HL-60 (cell line): ENCODE measurements around the gene KLHL12.

Experiments used
- CTCF ChIP-seq: IDR thresholded peaks from one replicate; pipeline ENCODE4 v1.5.1; 2011; ENCODE audit warnings: low read length, control low read depth, inconsistent platforms; ENCODE audit not compliant: insufficient read depth
- GABPA ChIP-seq: IDR thresholded peaks from 2 replicates; pipeline ENCODE4 v1.6.1; 2012; ENCODE audit warnings: low read depth
- POLR2AphosphoS5 ChIP-seq: IDR thresholded peaks from 2 replicates; pipeline ENCODE4 v1.6.1; 2012; ENCODE audit warnings: low read depth
- REST ChIP-seq: IDR thresholded peaks from 2 replicates; pipeline ENCODE4 v1.6.1; 2012; ENCODE audit warnings: low read depth; ENCODE audit not compliant: insufficient replicate concordance

GRCh38 chr1:202915146-202915545 lies 11.9 kb downstream of the KLHL12 start:
- TF ChIP-seq CTCF (no peak), POLR2AphosphoS5 (no peak), REST (no peak), GABPA (no peak)
